Breast epithelium (tissue), 4 donors: Measurements from ENCODE around the gene IRF5. TPM values are rescaled to one million over a fixed set of nuclear protein-coding genes. Genes with fewer than 3 reads are reported as not detected.
"Not testable (repeated sequence)": the region's sequence is repeated elsewhere in the genome, so short reads cannot be mapped to it uniquely, and the experiment has no call there.

ENCODE experiments used
- DNase-seq, 2 donors: peaks; one replicate each; pipeline ENCODE4 v3.0.0-alpha.2; 2019; ENCODE audit warnings: low spot score in 2 of 2
- H3K27ac ChIP-seq, 2 donors: fragments of 200-600 bp; sonication (generic) in 1 of 2; one replicate each; pipeline ENCODE4 v1.5.1; 2016 to 2019; ENCODE audit warnings: mild to moderate bottlenecking in 1 of 2
- H3K27me3 ChIP-seq, 2 donors: fragments of 200-600 bp; sonication (generic) in 1 of 2; one replicate each; pipeline versions ENCODE4 v1.5.1 to v1.6.0; 2017 to 2019; ENCODE audit warnings: control low read depth in 1 of 2, mild to moderate bottlenecking in 1 of 2
- H3K36me3 ChIP-seq: fragments of 200-600 bp; one replicate; pipeline ENCODE4 v1.5.1; 2019
- H3K4me1 ChIP-seq, 2 donors: fragments of 200-600 bp; sonication (generic); one replicate each; pipeline ENCODE4 v1.5.1; 2016 to 2019; ENCODE audit warnings: control low read depth in 1 of 2
- H3K4me3 ChIP-seq, 3 donors: fragments of 200-600 bp; sonication (generic); 1 replicate in 2 of 3; 2 replicates in 1 of 3; pipeline ENCODE4 v1.5.1; 2016 to 2019; ENCODE audit warnings: mild to moderate bottlenecking in 3 of 3, moderate library complexity in 2 of 3
- H3K9me3 ChIP-seq, 2 donors: fragments of 200-600 bp; sonication (generic) in 1 of 2; one replicate each; pipeline ENCODE4 v1.5.1; 2016 to 2019; ENCODE audit warnings: control low read depth in 1 of 2
- POLR2A ChIP-seq: fragments of 450-650 bp; IDR thresholded peaks from one replicate; pipeline ENCODE4 v1.6.1; 2016; ENCODE audit warnings: antibody characterized with exemption, mild to moderate bottlenecking, moderate library complexity
- POLR2AphosphoS5 ChIP-seq, 3 donors: sonication (generic); formaldehyde crosslinking; IDR thresholded peaks; one replicate each; pipeline ENCODE4 v1.6.1; 2017; ENCODE audit warnings: antibody characterized with exemption in 3 of 3
- intact Hi-C: fragments of 100-400 bp; cut with DNase I; formaldehyde crosslinking; loops from one replicate; pipeline ENCODE4 v1.15.1; 2023; ENCODE audit warnings: low total_unique reads
- total RNA-seq, 3 donors: library from RNA; depleted of rRNA; stranded (reverse); fragments of >200 nt; gene quantifications; one replicate each; pipeline ENCODE4 v1.1.0, GENCODE V29; 2016
- TF ChIP-seq, protein P1 (sequence below), 3 donors: fragments of 450-650 bp; IDR thresholded peaks; one replicate each; pipeline ENCODE4 v1.5.1; 2016 to 2017; ENCODE audit warnings: antibody characterized with exemption in 3 of 3, mild to moderate bottlenecking in 3 of 3, moderate library complexity in 3 of 3

Gene IRF5
- total RNA-seq, 3 donors from 2014 or later = 4.6 to 19.4 (median 11.1) TPM

DNA sequence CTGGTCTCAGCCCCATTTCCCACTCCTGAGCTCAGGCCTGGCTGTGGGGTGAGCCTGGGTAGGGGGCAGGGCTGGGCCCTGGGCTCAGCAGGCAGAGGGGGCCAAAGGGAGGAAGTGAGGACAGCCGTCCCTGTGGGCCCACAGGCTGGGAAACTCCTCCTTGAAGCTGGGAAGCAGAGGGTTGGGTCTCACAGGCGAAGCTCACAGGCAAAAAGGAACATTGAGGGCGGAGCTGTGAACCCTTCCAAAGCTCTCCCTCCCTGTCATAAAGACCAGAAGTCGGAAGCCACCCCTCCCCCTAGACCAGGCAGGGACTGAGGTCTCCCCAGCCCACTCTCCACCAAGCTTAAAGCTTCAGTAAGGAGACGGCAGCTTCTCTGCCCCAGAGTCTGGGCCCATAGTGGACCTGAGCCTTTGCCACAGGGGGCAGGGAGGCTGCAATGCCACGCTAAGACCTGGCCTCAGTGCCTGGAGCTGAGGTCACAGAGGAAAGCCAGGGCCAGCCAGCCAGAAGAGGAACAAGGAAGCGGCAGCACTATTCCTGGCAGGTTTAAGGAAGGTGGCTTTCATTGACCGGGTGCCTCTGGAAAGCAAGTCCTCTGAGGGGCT lies 26.2 kb upstream of the IRF5 start:
- Histone ChIP-seq H3K27ac (peak overlapping the region in 1 of 2 donors; percentile 13), H3K4me1 (no peaks in the 10 kb centered on the region), H3K9me3 (no peaks in the 10 kb centered on the region), H3K4me3 (no peak overlapping the region), H3K36me3 (no peaks in the 10 kb centered on the region), H3K27me3 (peaks cover 8 to 46% of the 10 kb centered on the region in 2 donors)
- DNase-seq = peak in 1 of 2 donors; percentile 43
- TF ChIP-seq POLR2AphosphoS5 (IDR thresholded peaks at IDR 0.05) (no peak), POLR2A (no peak)
- TF ChIP-seq, protein P1, sequence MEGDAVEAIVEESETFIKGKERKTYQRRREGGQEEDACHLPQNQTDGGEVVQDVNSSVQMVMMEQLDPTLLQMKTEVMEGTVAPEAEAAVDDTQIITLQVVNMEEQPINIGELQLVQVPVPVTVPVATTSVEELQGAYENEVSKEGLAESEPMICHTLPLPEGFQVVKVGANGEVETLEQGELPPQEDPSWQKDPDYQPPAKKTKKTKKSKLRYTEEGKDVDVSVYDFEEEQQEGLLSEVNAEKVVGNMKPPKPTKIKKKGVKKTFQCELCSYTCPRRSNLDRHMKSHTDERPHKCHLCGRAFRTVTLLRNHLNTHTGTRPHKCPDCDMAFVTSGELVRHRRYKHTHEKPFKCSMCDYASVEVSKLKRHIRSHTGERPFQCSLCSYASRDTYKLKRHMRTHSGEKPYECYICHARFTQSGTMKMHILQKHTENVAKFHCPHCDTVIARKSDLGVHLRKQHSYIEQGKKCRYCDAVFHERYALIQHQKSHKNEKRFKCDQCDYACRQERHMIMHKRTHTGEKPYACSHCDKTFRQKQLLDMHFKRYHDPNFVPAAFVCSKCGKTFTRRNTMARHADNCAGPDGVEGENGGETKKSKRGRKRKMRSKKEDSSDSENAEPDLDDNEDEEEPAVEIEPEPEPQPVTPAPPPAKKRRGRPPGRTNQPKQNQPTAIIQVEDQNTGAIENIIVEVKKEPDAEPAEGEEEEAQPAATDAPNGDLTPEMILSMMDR (IDR thresholded peaks at IDR 0.05) = no peak
- intact Hi-C loops = no loop called here

DNA sequence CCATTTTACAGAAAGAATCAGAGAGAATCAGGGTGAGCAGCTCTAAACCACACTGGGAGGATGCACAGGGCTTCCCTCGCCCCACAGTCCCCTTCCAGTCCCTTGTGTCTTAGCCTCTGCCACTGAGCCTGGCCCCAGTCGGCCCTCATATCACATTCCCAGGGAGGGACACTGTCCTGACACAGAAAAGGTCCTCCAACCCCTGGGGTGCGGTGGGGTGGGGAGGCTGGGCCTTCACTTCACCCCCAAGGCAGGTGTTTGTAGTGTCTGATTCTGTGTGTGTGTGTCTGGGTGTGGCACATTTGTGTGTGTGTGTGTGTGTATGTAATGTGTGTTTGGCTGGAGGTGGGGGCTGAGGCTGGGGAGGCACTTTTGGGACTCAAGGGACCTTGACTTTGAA lies 25.4 kb upstream of the IRF5 start:
- intact Hi-C loops = no loop called here

DNA sequence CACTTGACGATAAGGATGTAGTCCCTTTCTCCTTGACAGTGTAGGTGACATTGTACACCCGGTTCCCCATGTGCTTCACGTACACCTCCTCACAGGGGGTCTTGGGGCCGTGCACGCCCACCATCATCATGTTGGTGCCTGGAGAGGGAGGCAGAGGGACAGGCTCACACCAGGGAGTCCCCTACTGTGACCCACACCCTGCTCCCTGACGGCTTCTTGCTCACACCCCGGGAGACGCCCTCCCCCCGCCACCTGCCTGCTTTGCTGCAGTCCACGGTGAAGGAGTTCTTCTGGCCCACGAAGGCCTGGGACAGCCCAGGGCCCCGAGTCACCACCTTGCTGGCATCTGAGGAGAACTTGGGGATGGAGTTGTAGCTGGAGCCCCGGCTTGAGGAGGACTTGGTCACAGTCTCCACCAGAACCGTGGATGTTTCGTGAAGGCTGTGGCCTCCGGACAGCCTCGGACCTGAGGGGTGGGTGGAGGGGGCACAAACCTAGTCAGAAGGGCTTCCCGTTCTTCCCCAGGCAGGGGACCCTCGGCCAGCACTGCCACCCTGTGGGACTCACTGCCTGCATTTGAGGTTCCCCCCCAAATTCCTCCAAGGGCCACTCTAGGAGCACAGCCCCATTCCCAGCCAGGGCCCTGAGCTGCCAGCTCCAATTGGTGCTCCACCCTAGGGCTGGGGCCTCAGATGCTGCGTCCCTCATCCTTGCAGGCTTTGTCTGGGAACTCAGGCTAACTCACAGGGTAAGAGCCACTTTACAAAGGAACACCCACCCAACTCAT lies 24.8 kb upstream of the IRF5 start:
- H3K9me3 ChIP-seq, H3K36me3 ChIP-seq, intact Hi-C loops, H3K27ac ChIP-seq, H3K4me1 ChIP-seq, H3K4me3 ChIP-seq: not testable (repeated sequence)
- peak in 1 of 2 donors; percentile 19 for DNase-seq
- H3K27me3 ChIP-seq = peaks cover 8 to 42% of the 10 kb centered on the region in 2 donors

More for the DNA sequence above, 25.4 kb upstream of the IRF5 start:
- no peak for DNase-seq
- H3K36me3 ChIP-seq = no peaks in the 10 kb centered on the region
- H3K27ac ChIP-seq = no peak overlapping the region
- H3K4me3 ChIP-seq = no peak overlapping the region
- no peaks in the 10 kb centered on the region for H3K4me1 ChIP-seq
- TF ChIP-seq POLR2AphosphoS5 (IDR thresholded peaks at IDR 0.05) (no peak), POLR2A (no peak)
- TF ChIP-seq, protein P1 (IDR thresholded peaks at IDR 0.05) = no peak
- peaks cover 8 to 42% of the 10 kb centered on the region in 2 donors for H3K27me3 ChIP-seq
- no peaks in the 10 kb centered on the region for H3K9me3 ChIP-seq

DNA sequence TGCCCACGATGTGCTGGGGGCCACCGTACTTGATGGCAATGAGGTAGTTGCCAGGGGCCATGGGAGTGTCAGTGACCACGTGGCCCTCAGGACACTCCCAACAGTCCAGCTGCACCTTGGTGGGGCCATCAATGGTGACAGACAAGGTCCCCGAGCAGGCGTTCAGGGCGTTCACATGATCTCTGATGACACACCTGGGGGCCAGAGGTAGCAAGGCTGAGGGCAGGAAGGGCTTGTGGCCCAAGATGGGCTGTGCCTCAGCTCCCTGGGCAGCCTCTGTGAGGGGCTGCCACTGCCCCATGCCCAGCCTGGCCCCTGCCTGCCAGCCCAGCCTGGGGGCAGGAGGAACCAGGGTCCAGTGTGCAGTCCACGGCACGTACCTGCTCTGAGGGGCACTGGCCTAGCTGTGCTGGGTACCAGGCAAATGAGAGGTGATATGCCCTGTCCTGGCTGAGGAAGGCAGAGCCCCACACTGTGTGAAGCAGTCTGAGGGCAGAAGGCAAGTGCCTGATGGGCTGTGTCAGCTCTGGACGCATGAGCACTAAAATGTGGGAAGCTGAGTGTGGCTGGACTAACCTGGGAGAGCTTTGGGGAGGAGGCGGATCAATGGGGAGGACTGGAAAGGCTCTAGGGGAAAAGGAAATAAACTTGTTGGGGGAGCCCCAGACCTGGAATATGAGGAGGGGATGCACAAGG lies 23.7 kb upstream of the IRF5 start:
- Histone ChIP-seq H3K36me3 (no peaks in the 10 kb centered on the region), H3K27ac (no peak overlapping the region), H3K9me3 (no peaks in the 10 kb centered on the region), H3K4me1 (no peaks in the 10 kb centered on the region), H3K27me3 (peaks cover 8 to 42% of the 10 kb centered on the region in 2 donors), H3K4me3 (no peak overlapping the region)
- TF ChIP-seq, protein P1 (IDR thresholded peaks at IDR 0.05) = no peak
- no peak for TF ChIP-seq POLR2A
- no peak for TF ChIP-seq POLR2AphosphoS5 (IDR thresholded peaks at IDR 0.05)
- intact Hi-C loops = no loop called here
- DNase-seq = peak in 1 of 2 donors; percentile 31

DNA sequence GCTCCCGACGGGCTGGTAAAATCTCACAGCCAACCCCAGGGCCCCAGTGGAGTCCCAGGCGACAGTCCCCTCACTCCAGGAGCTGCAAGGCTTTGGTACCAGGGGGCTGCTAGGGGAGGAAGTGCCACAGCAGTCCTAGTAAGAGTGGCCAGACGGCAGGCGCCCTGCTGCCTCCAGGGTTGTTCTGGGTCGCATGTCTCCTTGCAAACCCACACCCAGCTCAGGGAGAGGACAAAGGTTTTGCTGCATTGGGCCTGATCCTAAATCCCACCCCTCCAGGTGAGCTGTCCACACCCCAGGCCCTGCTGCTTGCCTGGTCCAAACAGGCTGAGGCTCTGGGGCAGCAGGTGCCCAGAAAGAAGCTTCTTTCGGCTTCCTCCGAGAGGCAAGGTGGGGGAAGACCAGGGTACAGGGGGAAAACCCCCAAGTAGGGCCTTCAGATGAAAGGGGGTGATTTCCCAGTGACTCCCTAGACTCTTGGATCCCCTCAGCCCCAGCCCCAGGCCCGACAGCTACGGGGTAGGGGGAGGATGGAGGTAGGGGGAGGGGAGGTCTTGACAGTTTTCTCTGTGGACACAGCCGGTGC lies 23.1 kb upstream of the IRF5 start:
- Histone ChIP-seq H3K27me3 (peaks cover 8 to 38% of the 10 kb centered on the region in 2 donors), H3K4me3 (peak overlapping the region in 1 of 3 donors; percentile 53), H3K9me3 (no peaks in the 10 kb centered on the region), H3K4me1 (no peaks in the 10 kb centered on the region), H3K36me3 (no peaks in the 10 kb centered on the region), H3K27ac (no peak overlapping the region)
- TF ChIP-seq POLR2A (no peak), POLR2AphosphoS5 (IDR thresholded peaks at IDR 0.05) (no peak)
- TF ChIP-seq, protein P1 (IDR thresholded peaks at IDR 0.05) = no peak
- peak in 1 of 2 donors; percentile 46 for DNase-seq
- intact Hi-C loops = no loop called here
